IPS DF 19.7 (cell line): ENCODE measurements around the gene UNC119B.

Experiments used
- DNase-seq: peaks from one replicate; pipeline ENCODE4 v3.0.0-alpha.2; 2013; ENCODE audit warnings: low read depth, low spot score

UNC119B gene

GRCh38 chr12:120739821-120740613 lies 29.8 kb downstream of the UNC119B start:
- no peak for DNase-seq

DNA sequence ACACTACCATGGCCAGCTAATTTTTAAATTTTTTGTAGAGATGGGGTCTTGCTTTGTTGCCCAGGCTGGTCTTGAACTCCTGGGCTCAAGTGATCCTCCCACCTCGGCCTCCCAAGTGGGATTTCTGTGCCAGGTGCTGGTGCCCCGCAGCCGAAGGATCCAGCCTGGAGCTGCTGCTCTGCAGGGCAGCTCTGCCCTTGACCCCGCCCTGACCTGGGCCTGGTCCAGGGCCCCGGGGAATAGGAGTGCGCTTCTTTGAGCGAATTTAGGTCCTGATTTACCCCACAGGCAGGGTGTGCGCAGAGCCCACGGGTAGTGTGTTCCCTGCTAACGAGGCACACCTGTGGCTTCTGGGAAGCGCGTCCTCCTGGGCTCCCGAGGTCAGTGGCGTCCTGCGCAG lies 30.6 kb downstream of the UNC119B start:
- DNase-seq, result no peak

- DNase-seq, result no peak
Observed at GRCh38 chr12:120741476-120742421, 31.5 kb downstream of the UNC119B start.

GRCh38 chr12:120744922-120745493 lies 34.8 kb downstream of the UNC119B start:
- no peak for DNase-seq

DNA sequence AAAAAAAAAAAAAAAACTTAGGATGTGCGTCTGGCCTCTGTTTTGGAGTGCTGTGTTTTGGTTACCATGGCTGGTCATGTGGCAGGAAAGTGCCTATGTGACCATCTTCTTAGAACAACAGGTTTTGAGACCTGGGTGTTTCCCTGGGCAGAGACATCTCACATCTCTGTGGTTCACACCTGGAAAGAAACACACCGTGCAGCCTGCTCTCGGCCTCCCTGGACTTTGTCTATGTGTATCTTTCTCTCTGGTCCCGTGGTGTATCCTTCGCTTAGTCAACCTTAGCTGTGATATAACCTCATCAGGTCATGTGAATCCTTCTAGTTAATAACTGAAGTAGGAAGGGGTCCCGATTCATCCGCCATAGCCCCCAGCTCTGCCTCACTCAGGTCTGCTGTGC lies 38.0 kb downstream of the UNC119B start:
- DNase-seq, result no peak

GRCh38 chr12:120749256-120749655 lies 39.0 kb downstream of the UNC119B start:
- no peak for DNase-seq

DNA sequence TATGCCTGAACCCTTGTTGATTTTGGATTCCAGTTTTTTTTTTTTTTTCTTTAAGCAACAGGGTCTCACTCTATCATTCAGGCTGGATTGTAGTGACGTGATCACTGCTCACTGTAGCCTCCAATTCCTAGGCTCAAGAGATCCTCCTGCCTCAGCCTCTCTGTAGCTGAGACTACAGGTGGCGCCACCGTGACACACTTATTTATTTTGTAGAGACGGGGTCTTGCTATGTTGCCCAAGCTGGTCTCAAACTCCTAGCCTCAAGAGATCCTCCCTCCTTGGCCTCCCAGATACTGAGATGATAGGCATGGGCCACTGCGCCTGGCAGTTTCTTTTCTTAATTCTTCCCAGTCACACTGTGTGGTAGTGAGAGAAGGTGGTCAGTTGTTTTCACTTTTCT lies 40.5 kb downstream of the UNC119B start:
- no peak for DNase-seq

DNA sequence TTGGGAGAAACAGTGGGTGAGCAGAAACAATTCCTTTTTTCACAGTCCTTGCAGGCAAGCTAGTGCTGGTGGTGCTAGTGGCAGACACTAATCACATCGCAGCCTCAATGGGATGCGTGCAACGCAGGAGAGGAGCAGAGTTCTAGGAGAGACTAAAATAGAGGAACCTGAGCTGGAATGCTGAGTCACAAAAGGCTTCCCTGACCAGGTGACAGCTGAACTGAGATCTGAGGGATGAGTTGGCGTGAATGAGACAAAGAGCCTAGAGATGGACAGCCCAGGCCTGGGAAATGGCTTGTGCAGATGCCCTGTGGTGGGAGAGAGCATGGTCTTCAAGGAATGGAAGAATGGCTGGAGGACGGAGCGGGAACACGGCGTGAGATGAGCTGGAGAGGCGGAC lies 41.1 kb downstream of the UNC119B start:
- DNase-seq, result no peak

DNA sequence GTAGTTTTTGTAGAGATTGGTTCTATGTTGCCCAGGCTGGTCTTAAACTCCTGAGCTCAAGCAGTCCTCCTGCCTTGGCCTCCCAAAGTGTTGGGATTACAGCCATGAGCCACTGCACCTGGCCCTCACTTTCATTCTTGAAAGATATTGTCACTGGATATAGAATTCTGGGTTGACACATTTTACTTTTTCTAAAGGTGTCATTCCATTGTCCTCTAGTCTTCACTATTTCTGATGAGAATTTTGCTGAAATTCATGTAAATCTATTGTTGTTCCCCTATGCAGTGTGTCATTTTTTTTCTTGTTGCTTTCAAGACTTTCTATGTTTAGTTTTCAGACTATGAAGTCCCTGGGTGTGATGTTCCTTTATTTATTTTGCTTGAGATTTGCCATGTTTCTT lies 44.5 kb downstream of the UNC119B start:
- no peak for DNase-seq

DNA sequence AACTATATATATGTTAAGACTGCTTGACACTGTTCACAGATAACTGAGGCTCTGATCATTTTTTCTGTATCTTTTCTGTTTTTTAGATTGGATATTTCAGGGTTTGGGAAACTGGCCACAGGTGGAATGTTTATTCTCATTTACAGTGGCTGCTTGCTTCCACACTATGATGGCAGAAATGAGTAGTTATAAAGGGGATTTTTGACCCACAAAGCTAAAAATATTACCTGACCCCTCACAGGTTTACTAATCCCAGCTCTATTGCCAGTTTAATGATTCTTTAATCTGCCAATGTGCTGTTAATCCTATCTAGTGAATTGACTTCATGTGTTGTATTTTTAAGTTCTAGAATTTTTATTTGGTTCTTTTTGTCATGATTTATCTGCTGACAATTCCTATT lies 45.0 kb downstream of the UNC119B start:
- DNase-seq, result no peak

DNA sequence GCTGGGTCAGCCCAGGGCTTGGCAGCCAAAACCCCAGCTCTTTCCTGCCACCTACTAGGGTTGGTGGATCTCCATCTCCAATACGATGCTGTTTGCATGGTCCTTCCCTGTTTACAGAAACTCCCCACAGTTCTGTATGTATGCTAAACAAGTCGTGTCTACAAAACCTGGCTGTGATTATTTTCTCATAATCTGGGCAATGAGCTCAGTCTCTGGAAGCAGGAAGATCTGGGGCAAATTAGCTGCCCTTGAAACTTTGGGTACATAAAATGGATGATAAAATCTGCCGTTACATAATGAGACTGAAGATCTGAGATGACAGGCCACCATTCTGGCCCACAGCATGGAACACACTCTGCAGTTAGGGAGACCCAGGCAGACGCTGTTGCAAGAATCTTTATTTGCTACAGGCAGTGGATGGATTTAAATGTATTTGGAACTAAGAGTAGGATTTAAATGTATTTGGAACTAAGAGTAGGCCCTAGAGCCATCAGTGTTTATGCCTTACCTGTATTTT lies 47.0 kb downstream of the UNC119B start:
- no peak for DNase-seq

GRCh38 chr12:120757949-120758348 lies 47.7 kb downstream of the UNC119B start:
- DNase-seq, result no peak

DNA sequence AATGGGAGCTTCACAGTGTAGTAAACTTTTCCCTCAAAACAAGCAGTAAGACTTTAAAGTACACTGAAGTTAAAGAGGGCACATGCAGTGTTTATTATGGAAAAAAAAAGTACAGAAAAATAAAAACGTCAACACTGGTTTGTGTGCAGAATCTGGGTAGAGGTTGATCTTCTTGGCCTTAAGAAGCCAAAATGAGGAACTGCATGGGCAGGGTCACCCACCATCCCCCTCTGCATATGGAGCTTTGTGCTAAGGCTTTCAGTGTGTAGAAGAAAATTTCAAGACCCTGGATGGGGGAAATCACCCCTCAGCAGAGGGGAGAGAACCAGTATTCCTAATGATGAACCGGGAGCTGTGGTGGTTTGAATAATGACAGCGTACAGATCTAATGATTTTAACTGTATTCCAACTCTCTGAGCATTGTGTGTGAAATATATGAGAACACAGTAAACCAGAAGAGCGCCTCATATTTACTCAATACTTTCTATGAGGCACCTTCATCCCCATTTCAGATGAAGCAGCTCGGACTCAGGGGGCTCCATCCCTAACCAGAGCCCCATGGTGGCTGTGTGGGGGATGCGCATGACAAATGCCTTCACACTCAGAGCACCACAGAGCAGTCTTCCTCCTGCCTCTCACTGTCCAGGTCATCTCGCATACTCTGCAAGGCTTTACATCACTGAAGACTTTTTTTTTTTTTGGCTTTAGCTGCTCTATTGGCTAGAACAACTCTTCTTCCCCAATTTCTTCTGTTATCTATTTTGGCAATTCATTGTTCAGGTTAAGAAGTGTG lies 48.7 kb downstream of the UNC119B start:
- DNase-seq, result no peak

DNA sequence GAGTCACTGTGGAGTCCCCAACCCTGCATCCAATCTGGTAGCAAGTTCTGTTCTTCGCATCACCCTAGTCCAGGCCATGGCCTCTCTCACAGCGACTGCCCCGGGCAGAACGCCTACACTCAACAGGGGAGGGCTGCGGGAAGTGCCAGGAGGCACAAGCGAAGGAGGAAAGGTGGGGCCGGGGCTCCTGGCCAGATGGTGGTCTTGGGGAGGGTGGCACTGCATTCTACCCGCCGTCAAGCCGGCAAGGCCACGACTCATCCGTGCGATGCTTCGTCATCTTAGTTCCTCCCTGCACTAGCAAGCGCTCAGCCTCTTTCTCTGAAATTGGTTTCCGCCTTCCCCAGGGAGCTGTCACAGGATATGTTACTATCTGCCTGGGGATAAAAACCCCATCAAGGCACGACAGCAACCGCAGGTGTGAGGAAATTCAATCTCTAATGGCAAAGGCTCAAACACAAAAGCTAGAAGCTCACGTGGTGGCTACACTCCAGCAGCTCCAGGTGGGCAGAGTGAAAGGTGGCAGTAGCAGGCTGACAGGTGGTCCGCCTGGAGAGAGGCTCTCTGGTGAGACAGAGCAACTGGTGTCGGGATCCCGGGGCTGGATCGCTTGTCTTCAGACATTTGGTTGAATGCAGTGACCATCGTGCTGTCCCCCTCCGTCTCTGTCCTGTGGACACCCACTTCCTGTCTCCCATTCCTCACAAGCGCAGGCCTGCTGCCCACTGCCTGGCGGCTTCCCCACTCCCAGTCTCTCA lies 49.5 kb downstream of the UNC119B start:
- no peak for DNase-seq

DNA sequence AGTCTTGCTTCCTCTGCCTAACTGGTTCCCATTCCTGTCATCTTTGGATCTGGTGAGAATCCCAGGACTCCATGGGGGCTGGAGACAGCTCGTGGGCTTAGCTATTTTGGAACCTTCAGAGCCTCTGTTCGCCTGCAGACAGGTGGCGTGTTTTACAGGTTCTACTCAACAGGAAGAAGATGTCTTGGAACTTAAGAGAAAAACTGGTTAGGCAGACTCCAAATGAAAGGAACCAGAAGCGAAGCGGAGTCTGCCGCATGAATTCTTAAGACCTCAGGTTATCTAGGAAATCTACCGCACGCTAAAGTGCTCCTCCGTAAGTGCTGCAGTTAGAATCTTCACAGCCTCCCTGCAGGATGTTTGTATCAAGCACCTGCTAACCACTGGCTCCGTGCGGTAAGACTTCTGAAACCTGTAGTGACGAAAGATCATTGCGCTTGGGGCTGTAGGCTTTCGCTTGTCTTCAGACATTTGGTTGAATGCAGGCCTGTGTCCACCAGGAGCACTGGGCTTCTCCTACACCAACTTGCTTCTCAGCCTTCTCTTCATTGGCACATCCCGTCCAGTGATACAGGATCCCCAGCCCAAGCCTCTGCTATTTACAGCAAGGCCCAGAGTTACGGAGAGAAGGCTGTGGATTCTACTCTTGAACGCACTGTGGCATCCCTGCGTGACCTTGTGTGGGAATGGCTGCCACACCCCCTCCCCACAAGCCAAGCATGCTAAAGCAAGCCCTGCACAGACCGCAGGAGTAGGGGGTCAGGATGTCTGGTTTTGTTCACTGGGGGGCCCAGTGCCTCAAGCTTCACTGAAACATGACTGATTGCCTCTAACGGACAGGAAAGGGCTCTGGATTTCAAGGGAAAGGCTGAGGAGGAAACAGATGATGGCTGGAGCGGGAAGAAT lies 50.3 kb downstream of the UNC119B start:
- DNase-seq, result no peak

- DNase-seq, result no peak
Observed at GRCh38 chr12:120761519-120761934, 51.3 kb downstream of the UNC119B start.

DNA sequence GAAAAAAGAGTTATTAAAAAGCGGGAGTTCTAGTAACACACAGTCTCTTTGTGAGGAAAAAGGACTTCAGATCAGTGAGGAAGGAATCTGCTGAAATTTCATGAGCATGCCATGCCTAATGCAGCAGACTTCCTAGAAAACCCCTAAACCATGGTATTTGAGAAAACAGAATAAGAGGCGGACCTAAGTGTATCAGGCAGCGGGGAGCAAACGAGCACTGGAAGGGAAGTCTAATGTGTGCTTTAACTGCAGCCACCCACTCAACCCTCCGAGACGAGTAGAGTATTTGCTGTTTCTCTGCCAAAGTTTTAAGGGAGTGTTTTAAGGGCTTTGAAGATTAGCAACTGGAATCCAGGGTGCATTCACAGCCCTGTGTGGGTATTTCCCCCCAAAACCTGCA lies 51.8 kb downstream of the UNC119B start:
- DNase-seq, result no peak

DNA sequence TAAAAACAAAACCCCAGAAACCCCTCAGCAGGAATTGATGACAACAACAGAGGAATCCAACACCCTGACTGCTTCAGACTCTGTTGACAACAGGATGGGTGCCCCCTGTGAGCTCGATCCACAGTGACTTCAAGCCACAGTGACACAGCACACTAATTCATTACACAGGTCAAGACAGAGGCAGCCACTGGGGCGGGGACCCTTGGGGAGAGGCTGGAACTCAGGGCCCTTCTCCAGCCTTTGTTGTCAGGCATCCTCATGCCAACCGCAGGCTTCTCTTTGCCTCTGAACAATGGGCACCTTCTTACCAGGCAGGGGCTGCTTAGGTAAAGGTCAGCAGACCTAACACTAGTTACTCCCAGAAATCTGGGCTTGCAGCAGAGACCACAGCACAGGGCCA lies 53.0 kb downstream of the UNC119B start:
- no peak for DNase-seq

- DNase-seq, result no peak
Observed at GRCh38 chr12:120764816-120765215, 54.6 kb downstream of the UNC119B start.

DNA sequence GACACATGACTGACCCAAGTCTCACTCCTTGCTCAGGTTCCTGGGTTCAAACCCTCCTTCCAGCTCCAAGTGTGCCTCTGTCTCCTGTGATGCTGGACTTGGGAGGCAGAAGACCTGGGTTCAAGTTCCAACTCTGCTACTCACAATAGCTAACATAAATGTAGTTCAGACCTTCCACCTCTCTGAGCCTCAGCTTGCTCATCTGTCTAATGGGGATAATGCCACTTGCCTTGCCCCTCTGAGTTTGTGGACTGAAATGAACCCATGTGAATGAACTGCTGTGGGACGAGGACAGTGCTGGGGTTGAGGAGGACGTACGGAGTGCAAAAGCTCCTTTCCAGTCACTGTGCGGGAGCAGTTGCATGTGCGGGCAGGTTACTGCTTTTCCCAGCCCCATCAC lies 56.3 kb downstream of the UNC119B start:
- no peak for DNase-seq
